HG03095 (cell line): ENCODE measurements around the gene ABHD16A.
A peak's percentile ranks its signal among the peaks of the same experiment; 100 is the strongest.

Experiments
- ATAC-seq: cut with Tn5 transposase; IDR thresholded peaks from one replicate; pipeline ENCODE4 v1.9.1; 2021; ENCODE audit warnings: moderate library complexity; ENCODE audit not compliant: unreplicated experiment

The ABHD16A gene

DNA sequence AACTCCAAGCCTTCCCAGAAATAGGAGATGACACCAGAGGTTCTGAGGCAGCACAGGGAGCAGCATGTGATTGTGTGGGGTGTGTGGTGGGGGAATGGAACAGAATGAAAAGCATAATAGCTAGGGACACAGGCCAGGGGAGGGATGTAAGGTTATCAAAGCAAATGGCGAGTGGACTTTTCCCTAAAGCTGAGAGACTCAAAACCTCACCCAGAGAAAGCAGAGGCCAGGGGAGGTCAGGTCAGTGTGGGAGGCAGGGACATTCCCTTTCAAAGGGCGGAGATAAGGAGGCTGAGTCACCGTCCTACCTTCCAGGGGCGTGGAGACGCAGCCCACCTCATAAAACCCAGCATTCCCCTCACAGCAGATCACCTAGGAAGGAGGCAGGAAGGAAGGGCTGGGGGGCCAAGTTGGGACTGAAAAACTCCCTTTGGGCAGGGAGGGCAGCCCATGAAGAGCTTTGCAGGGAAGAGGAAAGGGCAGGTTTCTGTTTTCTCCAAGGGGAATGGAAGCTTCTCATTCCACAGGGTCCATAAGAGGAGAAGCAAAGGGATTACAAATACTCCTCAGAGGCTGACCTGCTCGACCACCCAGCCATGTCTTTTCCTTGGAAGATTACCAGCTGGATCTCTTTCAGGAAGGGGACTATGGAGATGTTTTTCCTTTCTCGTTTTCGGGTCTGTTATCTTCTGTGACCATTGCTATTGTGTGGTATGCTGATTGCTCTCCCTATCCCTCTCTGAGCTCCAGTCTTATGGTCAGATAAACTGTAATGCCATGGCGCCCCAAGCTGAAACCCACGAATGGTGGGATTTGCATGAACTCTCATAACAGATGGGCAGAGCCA is 12.7 kb downstream of the ABHD16A start:
- ATAC-seq = no peak

DNA sequence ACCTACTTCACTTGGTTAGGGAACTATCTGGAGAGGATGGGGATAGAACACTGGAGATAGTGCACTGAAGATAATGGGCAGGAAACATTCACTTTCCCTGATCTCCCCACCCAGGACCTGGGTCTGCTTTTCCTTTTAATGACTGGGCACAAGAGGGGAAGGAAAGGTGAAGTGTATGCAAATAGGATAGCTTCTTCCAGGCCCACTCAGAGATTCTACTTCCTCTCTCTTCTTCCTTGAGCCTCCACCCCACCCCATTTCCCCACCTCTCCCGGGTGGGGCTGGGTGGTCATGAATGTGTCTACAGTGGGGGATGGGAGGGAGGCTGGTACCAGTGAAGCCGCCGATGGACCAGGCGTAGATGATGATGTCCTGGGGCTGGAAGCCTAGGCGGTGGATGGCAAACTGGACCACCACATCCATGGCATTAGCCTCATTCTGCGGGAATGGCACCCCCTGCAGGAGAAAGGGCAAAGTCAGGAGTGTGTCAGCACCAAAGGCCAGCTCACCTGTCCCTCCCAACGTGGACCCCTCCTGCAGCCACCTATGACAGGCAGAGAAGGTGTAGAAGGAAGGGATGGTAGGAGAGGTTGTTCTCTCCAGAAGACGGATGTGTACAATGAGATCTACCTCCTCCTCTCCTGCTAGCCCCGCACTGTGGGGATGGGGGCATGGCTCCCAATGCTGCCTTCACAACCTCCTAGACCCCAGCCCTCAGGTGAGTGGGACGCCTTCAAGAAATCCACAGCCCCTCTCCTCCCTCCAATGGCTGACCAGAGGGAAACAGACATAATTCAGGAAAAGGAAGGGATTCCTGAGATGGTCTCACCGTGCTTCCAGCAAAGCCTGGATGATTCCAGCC is 13.6 kb downstream of the ABHD16A start:
- ATAC-seq = no peak

GRCh38 chr6:31687860-31688693 is 15.0 kb downstream of the ABHD16A start:
- ATAC-seq = no peak

DNA sequence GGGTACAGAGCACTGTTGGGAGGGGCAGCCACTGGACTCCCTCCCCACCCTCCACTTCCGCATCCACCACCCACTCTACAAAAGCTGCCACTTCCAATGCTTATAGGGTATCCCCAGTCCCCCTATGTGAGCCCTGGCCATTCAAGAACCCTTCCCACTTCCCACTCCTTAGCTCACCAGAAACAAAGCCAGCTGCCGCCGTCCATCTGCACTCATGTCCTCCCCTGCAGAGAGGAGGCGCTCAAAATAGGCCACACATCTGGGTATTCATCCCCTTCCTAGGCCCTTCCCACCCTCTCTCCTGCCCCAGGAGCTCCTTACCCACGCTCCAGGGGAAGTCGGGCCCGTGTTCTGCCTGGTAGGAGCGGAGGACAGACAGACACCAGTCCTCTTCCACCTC is 15.8 kb downstream of the ABHD16A start:
- no peak for ATAC-seq

DNA sequence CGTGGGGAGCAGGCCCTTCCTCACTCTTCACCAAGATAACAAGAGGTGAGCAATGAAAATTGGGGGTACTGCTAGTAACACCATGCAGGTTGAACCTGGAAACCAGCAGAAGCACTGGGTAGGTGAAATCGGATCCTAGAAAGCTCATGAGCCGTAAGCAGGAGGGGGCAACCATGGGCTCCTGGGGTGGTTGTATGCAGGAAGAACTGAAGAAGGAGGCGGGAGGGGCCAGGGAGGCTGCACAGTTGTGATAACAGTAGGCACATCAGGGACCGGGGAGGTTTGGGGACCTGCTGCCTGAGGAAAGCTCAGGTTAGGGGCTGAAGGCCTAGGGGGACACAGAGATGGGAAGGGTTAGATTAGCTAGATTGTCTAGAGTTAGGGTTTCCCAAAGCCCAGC is 16.6 kb downstream of the ABHD16A start:
- ATAC-seq = no peak

GRCh38 chr6:31683591-31683990 is 19.5 kb downstream of the ABHD16A start:
- no peak for ATAC-seq

DNA sequence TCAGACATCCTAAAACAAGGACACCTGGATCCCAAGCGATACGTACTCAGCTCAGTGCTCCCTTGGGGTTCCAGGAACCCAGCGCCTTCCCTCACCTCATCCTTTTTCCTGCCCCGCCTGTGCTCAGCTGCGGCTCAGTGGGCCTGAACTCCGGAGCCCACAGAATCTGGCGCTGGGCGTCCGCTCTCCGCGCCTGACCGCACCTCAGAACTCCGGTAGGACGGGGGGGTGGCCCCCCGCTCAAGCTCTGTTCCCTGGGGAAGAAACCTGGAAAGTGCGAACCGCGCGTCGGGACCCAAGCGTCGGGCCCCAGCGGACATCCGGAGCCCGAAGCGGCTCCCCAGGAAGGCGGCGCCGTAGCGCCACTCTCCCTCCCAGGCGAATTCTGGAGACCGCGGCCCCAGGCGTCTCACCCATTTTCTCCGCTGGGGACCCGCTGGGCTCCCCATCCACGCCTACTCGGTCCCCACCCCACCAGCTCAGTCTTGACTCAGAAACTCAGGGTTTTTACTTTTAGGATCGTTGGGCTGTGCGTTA is 21.9 kb downstream of the ABHD16A start:
- no peak for ATAC-seq

DNA sequence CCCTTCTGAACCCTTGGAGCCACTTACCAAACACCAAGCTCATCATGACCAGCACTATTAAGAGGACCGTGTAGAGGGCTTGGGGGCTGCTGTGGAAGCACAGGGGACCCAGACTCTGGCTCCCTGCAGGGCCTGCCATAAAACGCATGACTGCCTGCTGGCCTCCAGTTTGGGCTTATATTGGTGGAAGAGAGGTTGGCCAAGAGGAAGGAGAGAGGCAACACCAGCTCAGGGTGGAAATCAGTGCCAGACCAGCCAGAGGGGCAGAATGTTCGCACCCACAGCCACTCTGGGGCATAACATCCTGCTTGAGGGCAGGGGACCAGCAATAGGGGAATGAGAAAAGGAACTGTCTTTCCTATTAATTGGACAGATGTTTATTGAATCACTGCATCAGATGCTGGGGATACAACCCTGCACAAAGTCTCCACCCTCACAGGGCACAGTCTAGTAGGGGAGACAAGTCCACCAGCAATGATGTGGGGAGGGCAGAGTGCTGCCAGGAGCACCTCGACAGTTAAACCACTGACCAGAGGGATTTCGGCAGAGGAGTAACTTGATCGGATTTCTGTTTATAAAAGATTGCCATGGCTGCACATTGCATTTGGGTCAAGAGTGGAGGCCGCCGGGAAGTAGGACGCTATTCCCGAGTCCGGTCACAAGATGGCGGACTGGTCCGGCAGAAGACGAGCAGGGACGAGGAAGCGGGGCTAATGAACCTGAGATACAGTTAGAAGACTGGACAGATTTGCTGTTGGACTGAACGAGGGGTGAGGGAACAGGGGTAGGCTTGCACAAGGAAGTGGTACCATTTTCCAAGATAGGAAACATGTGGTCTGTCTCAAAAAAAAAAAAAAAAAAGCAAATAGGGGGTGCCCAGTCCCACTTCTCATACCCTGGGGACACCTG is 22.6 kb downstream of the ABHD16A start, which contains the start of gene LY6G5C:
TSS of gene LY6G5C (minus strand) at position 842 of the 909 bp plus-strand sequence. CDS start at position 148, 694 bp downstream.
- ATAC-seq = no peak

GRCh38 chr6:31677955-31678354 is 25.2 kb downstream of the ABHD16A start:
- ATAC-seq = no peak

DNA sequence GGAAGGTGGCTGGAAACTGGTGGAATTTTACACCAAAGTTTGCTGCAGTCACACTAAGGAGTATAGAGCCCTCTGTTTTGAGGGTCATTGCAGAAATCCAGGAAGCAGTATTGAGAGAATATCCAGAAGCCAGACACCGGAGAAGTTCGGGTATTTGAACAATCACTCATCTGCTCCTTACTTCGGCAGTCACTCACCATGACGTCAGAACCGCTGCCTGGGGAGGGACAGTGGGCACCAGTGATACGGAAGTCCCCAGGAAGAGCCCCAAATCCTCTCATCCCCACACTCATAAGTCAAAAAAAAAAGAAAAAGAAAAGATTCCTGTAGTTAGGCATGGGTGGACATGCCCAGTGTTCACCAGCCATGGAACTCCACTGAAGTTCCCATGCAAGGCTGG is 26.2 kb downstream of the ABHD16A start:
- no peak for ATAC-seq

GRCh38 chr6:31676322-31676903 is 26.7 kb downstream of the ABHD16A start:
- ATAC-seq = no peak

- ATAC-seq = no peak
Measured at GRCh38 chr6:31669676-31670075, 33.4 kb downstream of the ABHD16A start, which contains the start of gene LY6G5B. Gene LY6G5B, plus strand, starts transcription at chr6:31669976. Its CDS starts 975 bp downstream, at chr6:31670951.

DNA sequence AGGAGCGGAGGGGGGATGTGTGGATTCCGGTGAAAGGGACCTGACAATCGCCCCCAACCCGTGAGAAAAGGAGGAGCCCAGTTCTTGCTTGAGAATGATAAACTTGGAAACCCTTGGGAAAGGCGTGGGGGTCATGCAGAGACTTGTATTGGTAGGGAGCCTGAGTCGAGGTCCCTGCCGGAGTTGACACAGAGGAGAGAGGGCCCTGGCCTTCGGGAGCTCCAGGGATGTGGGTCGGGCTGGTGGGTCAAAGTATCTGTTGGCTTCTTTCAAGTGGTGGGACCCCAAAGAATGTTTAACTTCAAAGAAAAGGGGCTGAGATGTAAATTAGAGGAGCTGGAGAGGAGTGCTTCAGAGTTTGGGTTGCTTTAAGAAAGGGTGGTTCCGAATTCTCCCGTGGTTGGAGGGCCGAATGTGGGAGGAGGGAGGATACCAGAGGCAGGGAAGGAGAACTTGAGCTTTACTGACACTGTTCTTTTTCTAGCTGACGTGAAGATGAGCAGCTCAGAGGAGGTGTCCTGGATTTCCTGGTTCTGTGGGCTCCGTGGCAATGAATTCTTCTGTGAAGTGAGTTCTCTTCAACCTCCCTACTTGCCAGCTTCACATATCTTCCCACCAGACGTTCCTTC is 36.7 kb downstream of the ABHD16A start:
- no peak for ATAC-seq

DNA sequence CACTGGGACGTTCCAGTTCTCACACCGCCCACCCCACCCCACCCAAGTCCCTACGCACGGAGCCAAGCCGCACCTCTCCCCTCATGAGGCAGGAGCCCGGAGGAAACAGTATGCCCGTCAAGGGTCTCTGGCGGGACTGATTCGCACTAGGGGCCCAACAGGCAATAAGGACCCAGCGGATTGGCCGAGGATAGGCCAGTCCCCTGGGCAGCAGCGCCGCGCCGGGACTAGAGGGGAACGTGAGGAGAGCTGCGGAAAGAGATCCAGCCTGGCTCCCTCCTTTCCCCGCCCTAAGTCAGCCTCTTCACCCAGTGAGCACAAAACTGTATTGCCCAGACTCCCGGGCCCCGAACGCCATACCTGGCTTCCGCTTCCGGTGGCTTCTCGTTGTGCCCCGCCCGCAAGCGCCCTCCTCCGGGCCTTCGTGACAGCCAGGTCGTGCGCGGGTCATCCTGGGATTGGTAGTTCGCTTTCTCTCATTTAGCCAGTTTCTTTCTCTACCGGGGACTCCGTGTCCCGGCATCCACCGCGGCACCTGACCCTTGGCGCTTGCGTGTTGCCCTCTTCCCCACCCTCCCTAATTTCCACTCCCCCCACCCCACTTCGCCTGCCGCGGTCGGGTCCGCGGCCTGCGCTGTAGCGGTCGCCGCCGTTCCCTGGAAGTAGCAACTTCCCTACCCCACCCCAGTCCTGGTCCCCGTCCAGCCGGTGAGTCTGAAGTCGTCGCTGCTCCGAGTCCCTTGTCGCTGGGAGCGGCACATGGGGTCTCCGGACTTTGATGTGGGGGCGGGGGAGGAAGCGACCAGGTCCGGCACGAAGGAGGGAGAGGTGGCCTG is 37.4 kb downstream of the ABHD16A start, which contains the start of gene CSNK2B:
TSS of gene CSNK2B (plus strand) at position 580 of the 836 bp plus-strand sequence. CDS start 752 bp downstream, outside the sequence.
- ATAC-seq = peak; percentile 75

DNA sequence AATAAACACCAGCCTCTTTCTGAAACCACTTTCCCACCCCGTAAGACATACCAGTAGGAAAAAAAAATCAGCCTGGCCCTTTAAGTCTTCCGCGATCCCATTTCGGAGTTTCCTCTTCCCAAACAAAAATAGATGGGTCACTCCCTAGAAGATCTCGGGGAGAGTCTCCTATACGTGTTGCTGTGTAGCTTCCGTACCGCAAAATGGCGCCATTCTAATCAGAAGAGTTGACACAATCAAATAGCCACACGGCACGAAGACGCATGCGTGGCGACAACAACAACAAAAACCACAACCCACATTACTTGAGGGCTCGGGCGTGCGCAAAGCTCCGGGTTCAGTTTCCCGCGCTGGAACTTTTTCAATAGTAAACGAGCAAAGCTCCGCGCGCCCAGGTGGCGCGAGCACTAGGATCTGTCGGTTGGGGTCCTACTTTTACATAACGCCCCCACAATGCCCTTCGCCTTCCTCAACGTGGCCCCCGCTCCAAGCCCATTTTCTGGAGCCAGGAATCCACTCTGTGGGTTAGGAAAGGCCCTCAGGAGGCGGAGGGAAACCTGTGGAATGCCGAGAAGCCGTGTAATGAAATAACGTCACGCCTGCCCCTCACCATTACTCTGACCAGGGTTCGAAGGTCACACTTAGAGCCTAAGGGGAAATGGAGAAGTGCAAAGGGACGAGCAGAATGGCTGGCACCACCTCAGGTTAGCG is 38.2 kb downstream of the ABHD16A start, which contains the start of gene GPANK1:
TSS of gene GPANK1 (minus strand) at position 208 of the 711 bp plus-strand sequence. CDS start 519 bp downstream, outside the sequence.
- no peak for ATAC-seq

GRCh38 chr6:31663961-31664789 is 38.9 kb downstream of the ABHD16A start:
- ATAC-seq = no peak
